ENCODE data around the gene TAF13.
A peak's percentile ranks its signal among the peaks of the same experiment; 100 is the strongest.

TAF13 gene

GRCh38 chr1:109075531-109076490 is at the start of gene TAF13:
Gene TAF13 (minus strand): TSS chr1:109076003. CDS start chr1:109075947, 56 bp downstream.
- DNase-seq (ENCODE audit: low read depth, low spot score) = peak; percentile 91

GRCh38 chr1:109120356-109120755 is 44.6 kb upstream of the TAF13 start:
- no peak for DNase-seq (ENCODE audit: low read depth, low spot score)

GRCh38 chr1:109118089-109118488 is 42.3 kb upstream of the TAF13 start:
- DNase-seq (ENCODE audit: low read depth, low spot score) = no peak

- DNase-seq (ENCODE audit: low read depth, low spot score) = no peak
Observed at GRCh38 chr1:109116286-109116685, 40.5 kb upstream of the TAF13 start.

GRCh38 chr1:109115685-109116084 is 39.9 kb upstream of the TAF13 start:
- DNase-seq (ENCODE audit: low read depth, low spot score) = no peak

- no peak for DNase-seq (ENCODE audit: low read depth, low spot score)
Observed at GRCh38 chr1:109114342-109114674, 38.5 kb upstream of the TAF13 start.

- DNase-seq (ENCODE audit: low read depth, low spot score) = no peak
Observed at GRCh38 chr1:109113590-109114341, 38.0 kb upstream of the TAF13 start, which contains the start of gene ELAPOR1. Gene ELAPOR1 (plus strand): TSS chr1:109114115. CDS start chr1:109114184, 69 bp downstream.

- peak; percentile 64 for DNase-seq (ENCODE audit: low read depth, low spot score)
Observed at GRCh38 chr1:109112652-109113285, 37.0 kb upstream of the TAF13 start.

GRCh38 chr1:109112056-109112651 is 36.4 kb upstream of the TAF13 start:
- DNase-seq (ENCODE audit: low read depth, low spot score) = no peak

GRCh38 chr1:109111386-109112055 is 35.7 kb upstream of the TAF13 start:
- no peak for DNase-seq (ENCODE audit: low read depth, low spot score)

- no peak for DNase-seq (ENCODE audit: low read depth, low spot score)
Observed at GRCh38 chr1:109109906-109110305, 34.1 kb upstream of the TAF13 start.

- no peak for DNase-seq (ENCODE audit: low read depth, low spot score)
Observed at GRCh38 chr1:109107785-109108184, 32.0 kb upstream of the TAF13 start.

GRCh38 chr1:109105881-109106280 is 30.1 kb upstream of the TAF13 start:
- no peak for DNase-seq (ENCODE audit: low read depth, low spot score)

- no peak for DNase-seq (ENCODE audit: low read depth, low spot score)
Observed at GRCh38 chr1:109104364-109105151, 28.8 kb upstream of the TAF13 start.

GRCh38 chr1:109099938-109100773 is 24.4 kb upstream of the TAF13 start:
- DNase-seq (ENCODE audit: low read depth, low spot score) = peak; percentile 79

- no peak for DNase-seq (ENCODE audit: low read depth, low spot score)
Observed at GRCh38 chr1:109096120-109096519, 20.3 kb upstream of the TAF13 start.

GRCh38 chr1:109095631-109096030 is 19.8 kb upstream of the TAF13 start:
- no peak for DNase-seq (ENCODE audit: low read depth, low spot score)

- DNase-seq (ENCODE audit: low read depth, low spot score) = no peak
Observed at GRCh38 chr1:109094871-109095270, 19.1 kb upstream of the TAF13 start.

- DNase-seq (ENCODE audit: low read depth, low spot score) = no peak
Observed at GRCh38 chr1:109094377-109094803, 18.6 kb upstream of the TAF13 start.
